Activated CD4-positive, CD25-positive, alpha-beta regulatory T cell treated with anti-CD3 and anti-CD28 coated beads, Interleukin-2, amount 50 U/mL, for 24 hours (primary cell): ENCODE results near the gene STARD13.

Experiments used
- ATAC-seq, 2 donors: fragments of 150-1000 bp; cut with Tn5 transposase; one replicate each; pipeline ENCODE4 v1.10.0; 2021; ENCODE audit warnings: mild to moderate bottlenecking in 1 of 2, moderate library complexity in 1 of 2

The STARD13 gene

GRCh38 chr13:33076001-33076992 lies 209.3 kb downstream of the STARD13 start:
- no peak for ATAC-seq

GRCh38 chr13:33073338-33073737 lies 212.2 kb downstream of the STARD13 start:
- ATAC-seq, result no peak

GRCh38 chr13:33072759-33073158 lies 212.8 kb downstream of the STARD13 start:
- ATAC-seq, result no peak

GRCh38 chr13:33072282-33072681 lies 213.3 kb downstream of the STARD13 start:
- no peak for ATAC-seq

GRCh38 chr13:33070713-33071112 lies 214.8 kb downstream of the STARD13 start:
- no peak for ATAC-seq

- no peak for ATAC-seq
These were observed 216.2 kb downstream of the STARD13 start for GRCh38 chr13:33069365-33069764.

GRCh38 chr13:33066329-33066728 lies 219.2 kb downstream of the STARD13 start:
- no peak for ATAC-seq

GRCh38 chr13:33060815-33061214 lies 224.7 kb downstream of the STARD13 start:
- ATAC-seq, result no peak

GRCh38 chr13:33058776-33059327 lies 226.7 kb downstream of the STARD13 start:
- ATAC-seq, result no peak

- no peak for ATAC-seq
These were observed 228.4 kb downstream of the STARD13 start for GRCh38 chr13:33057019-33057780.

GRCh38 chr13:33053397-33054066 lies 232.0 kb downstream of the STARD13 start:
- ATAC-seq, result no peak
